Panc1 (cell line): ENCODE results near the gene MAGI2. TPM values are rescaled to one million over a fixed set of nuclear protein-coding genes. Genes with fewer than 3 reads are reported as not detected.

Experiments
- ATAC-seq: fragments of 200-7000 bp; cut with Tn5 transposase; 2 replicates; pipeline ENCODE4 v1.9.1; 2020; ENCODE audit warnings: mild to moderate bottlenecking, moderate library complexity
- BruUV-seq: library from RNA; stranded (reverse); fragments of 400-500 nt; replicated peaks from 2 replicates; lab custom pipeline; 2021; lab: Mats Ljungman, UMichigan
- CTCF ChIA-PET: fragments of 300-600 bp; sonication (Branson Sonifier 250); formaldehyde crosslinking; loops from one replicate; lab custom pipeline; 2022; ENCODE audit warnings: antibody characterized with exemption; lab: Charles Lee
- POLR2A ChIA-PET: fragments of 300-600 bp; sonication (Branson Sonifier 250); formaldehyde crosslinking; loops from one replicate; lab custom pipeline; 2022; ENCODE audit warnings: antibody characterized with exemption; lab: Charles Lee
- DNase-seq: peaks from one replicate; pipeline ENCODE4 v3.0.0-alpha.2; 2010; ENCODE audit warnings: low read depth, low spot score
- H3K27ac ChIP-seq: 2 replicates; pipeline ENCODE4 v1.5.1; 2011; ENCODE audit warnings: mild to moderate bottlenecking, low read length, inconsistent platforms
- H3K27me3 ChIP-seq: fragments of 200-500 bp; sonication (Bioruptor generic); 2 replicates; pipeline ENCODE4 v1.6.0; 2014; ENCODE audit warnings: low read length, inconsistent platforms; ENCODE audit not compliant: control insufficient read depth, insufficient read depth
- H3K36me3 ChIP-seq: fragments of 200-500 bp; sonication (Bioruptor generic); 2 replicates; pipeline ENCODE4 v1.5.1; 2014; ENCODE audit warnings: inconsistent platforms, mild to moderate bottlenecking, low read length, moderate library complexity; ENCODE audit not compliant: control insufficient read depth, insufficient read depth
- H3K4me1 ChIP-seq: 2 replicates; pipeline ENCODE4 v1.5.1; 2011; ENCODE audit warnings: inconsistent platforms, mild to moderate bottlenecking, low read length, moderate library complexity; ENCODE audit not compliant: control insufficient read depth, insufficient read depth
- H3K4me3 ChIP-seq, 2 experiments: 2 replicates each; pipeline ENCODE4 v1.5.1; 2011 to 2012; ENCODE audit warnings: low read depth in 2 of 2, low read length in 2 of 2, mild to moderate bottlenecking in 2 of 2, inconsistent platforms in 1 of 2, moderate library complexity in 1 of 2
- H3K9me3 ChIP-seq: fragments of 200-500 bp; sonication (Bioruptor generic); 2 replicates; pipeline ENCODE4 v1.5.1; 2014; ENCODE audit warnings: low read depth, mild to moderate bottlenecking, inconsistent platforms, low read length, moderate library complexity; ENCODE audit not compliant: control insufficient read depth, insufficient read depth
- POLR2AphosphoS5 ChIP-seq: IDR thresholded peaks from 2 replicates; pipeline ENCODE4 v1.6.1; 2012; ENCODE audit warnings: mild to moderate bottlenecking, low read depth, low read length, moderate library complexity
- SIN3A ChIP-seq: IDR thresholded peaks from 2 replicates; pipeline ENCODE4 v1.6.1; 2012; ENCODE audit warnings: low read depth, mild to moderate bottlenecking, low read length, moderate library complexity, borderline replicate concordance; ENCODE audit not compliant: insufficient read depth
- TCF7L2 ChIP-seq: IDR thresholded peaks from 2 replicates; pipeline ENCODE4 v1.6.1; 2011; ENCODE audit warnings: mild to moderate bottlenecking, low read depth, low read length, inconsistent platforms
- in situ Hi-C: cut with HindIII; loops from 2 replicates; pipeline ENCODE4 v1.10.0; 2016; ENCODE audit warnings: low sequenced_read_pairs, low pct_unique_long_range_greater_than_20kb
- intact Hi-C: fragments of 100-400 bp; cut with micrococcal nuclease; formaldehyde crosslinking; loops from one replicate; pipeline ENCODE4 v1.10.0; 2022; ENCODE audit not compliant: unreplicated experiment
- total RNA-seq: library from RNA; stranded (reverse); gene quantifications from one replicate; pipeline ENCODE4 v1.2.1, GENCODE V29; 2021; ENCODE audit not compliant: unreplicated experiment
- TF ChIP-seq, protein P1 (sequence below), 2 experiments: IDR thresholded peaks; 2 replicates each; pipeline ENCODE4 v1.6.1; 2011 to 2012; ENCODE audit warnings: low read depth in 2 of 2, control low read depth in 1 of 2, low read length in 1 of 2, mild to moderate bottlenecking in 1 of 2, moderate library complexity in 1 of 2; ENCODE audit not compliant: insufficient read depth in 1 of 2
- TF ChIP-seq, protein P2 (sequence below): fragments of 450-650 bp; IDR thresholded peaks from 2 replicates; pipeline ENCODE4 v1.5.1; 2017; ENCODE audit warnings: mild to moderate bottlenecking

The MAGI2 gene
- total RNA-seq, 1 experiment from 2014 or later: 5.4 TPM

DNA sequence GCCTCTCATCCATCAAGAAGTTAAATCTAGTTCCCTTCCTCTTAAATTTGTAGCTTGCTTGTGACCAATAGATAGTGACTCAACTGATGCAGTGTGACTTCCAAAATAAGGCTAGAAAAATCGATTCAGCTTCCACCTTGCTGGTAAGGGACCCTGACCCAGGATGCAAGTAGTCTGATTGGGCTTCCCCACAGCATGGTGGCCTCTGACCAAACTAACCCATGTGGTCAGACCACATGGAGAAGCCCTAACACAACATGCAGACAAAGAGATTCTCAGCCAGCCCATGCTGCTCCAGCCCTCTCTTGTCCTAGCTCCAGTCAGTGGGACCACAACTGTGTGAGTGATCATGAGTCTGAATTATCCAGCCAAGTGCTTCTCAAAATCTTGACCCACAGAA, 710.8 kb downstream of the MAGI2 start:
- ChIA-PET CTCF (no interaction called here), POLR2A (no interaction called here)
- DNase-seq (no peak), ATAC-seq (no peak)
- H3K27me3 ChIP-seq: no peaks in the 10 kb centered on the region
- intact Hi-C loops: no loop called here
- H3K27ac ChIP-seq: no peak overlapping the region
- TF ChIP-seq POLR2AphosphoS5 (no peak), SIN3A (no peak), TCF7L2 (no peak)
- TF ChIP-seq, protein P1, sequence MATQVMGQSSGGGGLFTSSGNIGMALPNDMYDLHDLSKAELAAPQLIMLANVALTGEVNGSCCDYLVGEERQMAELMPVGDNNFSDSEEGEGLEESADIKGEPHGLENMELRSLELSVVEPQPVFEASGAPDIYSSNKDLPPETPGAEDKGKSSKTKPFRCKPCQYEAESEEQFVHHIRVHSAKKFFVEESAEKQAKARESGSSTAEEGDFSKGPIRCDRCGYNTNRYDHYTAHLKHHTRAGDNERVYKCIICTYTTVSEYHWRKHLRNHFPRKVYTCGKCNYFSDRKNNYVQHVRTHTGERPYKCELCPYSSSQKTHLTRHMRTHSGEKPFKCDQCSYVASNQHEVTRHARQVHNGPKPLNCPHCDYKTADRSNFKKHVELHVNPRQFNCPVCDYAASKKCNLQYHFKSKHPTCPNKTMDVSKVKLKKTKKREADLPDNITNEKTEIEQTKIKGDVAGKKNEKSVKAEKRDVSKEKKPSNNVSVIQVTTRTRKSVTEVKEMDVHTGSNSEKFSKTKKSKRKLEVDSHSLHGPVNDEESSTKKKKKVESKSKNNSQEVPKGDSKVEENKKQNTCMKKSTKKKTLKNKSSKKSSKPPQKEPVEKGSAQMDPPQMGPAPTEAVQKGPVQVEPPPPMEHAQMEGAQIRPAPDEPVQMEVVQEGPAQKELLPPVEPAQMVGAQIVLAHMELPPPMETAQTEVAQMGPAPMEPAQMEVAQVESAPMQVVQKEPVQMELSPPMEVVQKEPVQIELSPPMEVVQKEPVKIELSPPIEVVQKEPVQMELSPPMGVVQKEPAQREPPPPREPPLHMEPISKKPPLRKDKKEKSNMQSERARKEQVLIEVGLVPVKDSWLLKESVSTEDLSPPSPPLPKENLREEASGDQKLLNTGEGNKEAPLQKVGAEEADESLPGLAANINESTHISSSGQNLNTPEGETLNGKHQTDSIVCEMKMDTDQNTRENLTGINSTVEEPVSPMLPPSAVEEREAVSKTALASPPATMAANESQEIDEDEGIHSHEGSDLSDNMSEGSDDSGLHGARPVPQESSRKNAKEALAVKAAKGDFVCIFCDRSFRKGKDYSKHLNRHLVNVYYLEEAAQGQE (IDR thresholded peaks at IDR 0.05; ENCODE audit: insufficient read depth in 1 of 2, low read depth in 2 of 2, low read length in 1 of 2): no peak
- TF ChIP-seq, protein P2, sequence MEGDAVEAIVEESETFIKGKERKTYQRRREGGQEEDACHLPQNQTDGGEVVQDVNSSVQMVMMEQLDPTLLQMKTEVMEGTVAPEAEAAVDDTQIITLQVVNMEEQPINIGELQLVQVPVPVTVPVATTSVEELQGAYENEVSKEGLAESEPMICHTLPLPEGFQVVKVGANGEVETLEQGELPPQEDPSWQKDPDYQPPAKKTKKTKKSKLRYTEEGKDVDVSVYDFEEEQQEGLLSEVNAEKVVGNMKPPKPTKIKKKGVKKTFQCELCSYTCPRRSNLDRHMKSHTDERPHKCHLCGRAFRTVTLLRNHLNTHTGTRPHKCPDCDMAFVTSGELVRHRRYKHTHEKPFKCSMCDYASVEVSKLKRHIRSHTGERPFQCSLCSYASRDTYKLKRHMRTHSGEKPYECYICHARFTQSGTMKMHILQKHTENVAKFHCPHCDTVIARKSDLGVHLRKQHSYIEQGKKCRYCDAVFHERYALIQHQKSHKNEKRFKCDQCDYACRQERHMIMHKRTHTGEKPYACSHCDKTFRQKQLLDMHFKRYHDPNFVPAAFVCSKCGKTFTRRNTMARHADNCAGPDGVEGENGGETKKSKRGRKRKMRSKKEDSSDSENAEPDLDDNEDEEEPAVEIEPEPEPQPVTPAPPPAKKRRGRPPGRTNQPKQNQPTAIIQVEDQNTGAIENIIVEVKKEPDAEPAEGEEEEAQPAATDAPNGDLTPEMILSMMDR: no peak
- no TSS peak for BruUV-seq
- no peaks in the 10 kb centered on the region for H3K4me1 ChIP-seq
- no peaks in the 10 kb centered on the region for H3K9me3 ChIP-seq
- H3K36me3 ChIP-seq: no peaks in the 10 kb centered on the region
- in situ Hi-C loops: no loop called here
- H3K4me3 ChIP-seq: no peak overlapping the region

DNA sequence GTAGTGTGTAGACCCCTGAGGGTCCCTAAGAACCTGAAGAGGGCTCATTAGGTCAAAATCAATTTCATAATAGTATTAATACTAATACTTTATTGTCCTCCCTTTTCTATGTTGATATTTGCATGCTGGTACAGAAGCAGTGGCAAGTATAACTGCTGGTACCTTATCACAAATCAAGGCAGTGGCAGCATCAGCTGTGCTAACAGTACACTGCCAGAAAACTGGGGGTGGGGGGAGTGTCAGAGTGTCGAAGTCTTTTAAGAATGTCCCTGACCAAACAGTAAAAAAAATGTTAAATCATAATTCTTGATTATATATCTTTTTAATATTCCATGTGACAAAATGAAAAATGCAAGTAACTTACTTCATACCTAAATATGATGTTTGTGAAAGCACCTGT, 716.9 kb downstream of the MAGI2 start:
- Histone ChIP-seq H3K27ac (no peak overlapping the region), H3K36me3 (no peaks in the 10 kb centered on the region), H3K4me1 (no peaks in the 10 kb centered on the region), H3K4me3 (no peak overlapping the region), H3K9me3 (no peaks in the 10 kb centered on the region), H3K27me3 (no peaks in the 10 kb centered on the region)
- DNase-seq (no peak), ATAC-seq (no peak)
- intact Hi-C loops (no loop called here), in situ Hi-C loops (no loop called here)
- ChIA-PET POLR2A (no interaction called here), CTCF (no interaction called here)
- no TSS peak for BruUV-seq
- TF ChIP-seq SIN3A: no peak
- TF ChIP-seq, protein P1 (IDR thresholded peaks at IDR 0.05; ENCODE audit: insufficient read depth in 1 of 2, low read depth in 2 of 2, low read length in 1 of 2): no peak
- TF ChIP-seq TCF7L2: no peak
- TF ChIP-seq, protein P2: no peak
- no peak for TF ChIP-seq POLR2AphosphoS5
